ENCODE results near the gene CDH16.
A peak's percentile ranks its signal among the peaks of the same experiment; 100 is the strongest.

CDH16 gene

DNA sequence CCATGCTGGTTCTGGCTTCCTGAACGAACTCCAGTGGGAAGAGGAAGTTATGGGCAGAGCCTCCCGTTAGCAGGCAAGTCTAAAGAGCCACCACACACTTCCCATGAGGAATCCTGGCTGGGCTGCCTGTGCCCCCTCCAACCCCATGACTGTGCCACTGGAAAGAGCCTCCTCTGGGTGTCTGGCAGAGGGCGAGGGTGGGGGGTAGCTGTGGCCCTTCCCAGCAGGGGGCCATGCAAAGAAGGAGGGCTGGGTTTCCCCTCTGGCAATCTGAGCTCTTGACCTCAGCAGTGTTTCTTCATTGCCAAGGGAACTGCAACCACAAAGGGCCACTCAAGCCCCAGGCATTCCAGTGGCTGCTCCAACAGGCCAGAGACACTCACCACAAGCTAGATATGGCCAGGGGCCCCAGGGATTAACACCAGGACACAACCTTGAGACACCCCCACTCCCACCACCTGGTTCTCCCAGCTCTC is 8.3 kb upstream of the CDH16 start:
- peak; percentile 26 for DNase-seq (ENCODE audit: low read depth, low spot score)

DNA sequence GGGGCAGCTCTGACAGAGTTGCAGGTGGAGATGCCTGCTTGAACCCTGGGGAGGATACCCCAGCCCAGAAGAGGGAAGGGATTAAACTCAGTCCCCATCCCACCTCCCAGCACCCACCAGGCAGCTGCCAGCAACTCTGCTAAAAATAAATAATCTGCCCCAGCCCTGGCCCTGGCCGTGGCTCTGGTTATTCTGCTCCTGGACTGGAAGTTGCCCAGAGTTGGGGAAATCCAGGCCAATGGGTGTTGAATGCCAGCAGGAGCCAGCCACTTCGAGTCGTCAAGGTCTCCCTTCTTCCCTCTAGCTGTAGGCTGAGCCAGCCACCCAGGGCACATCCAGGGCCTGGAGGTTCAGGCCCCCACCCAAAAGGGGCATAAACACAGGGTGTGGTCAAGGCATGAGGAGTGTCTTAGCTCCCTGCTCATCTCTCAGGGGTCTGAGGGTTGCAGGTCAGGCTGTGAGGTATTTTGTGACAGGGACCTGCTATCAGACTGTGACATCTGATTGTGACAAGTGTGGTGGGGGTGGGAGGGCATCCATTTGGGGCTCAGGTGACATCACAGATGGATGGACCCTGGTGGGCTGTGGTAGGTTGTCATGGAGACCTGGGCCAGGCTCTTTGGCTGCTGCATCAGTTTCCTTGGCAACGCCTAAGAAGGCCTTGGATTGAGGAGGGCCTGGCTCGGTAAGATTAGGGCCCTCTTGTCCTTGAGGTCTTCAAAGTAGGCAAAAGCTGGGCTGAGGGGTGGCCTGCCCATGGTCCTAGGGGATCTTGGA is 7.7 kb upstream of the CDH16 start:
- no peak for DNase-seq (ENCODE audit: low read depth, low spot score)

DNA sequence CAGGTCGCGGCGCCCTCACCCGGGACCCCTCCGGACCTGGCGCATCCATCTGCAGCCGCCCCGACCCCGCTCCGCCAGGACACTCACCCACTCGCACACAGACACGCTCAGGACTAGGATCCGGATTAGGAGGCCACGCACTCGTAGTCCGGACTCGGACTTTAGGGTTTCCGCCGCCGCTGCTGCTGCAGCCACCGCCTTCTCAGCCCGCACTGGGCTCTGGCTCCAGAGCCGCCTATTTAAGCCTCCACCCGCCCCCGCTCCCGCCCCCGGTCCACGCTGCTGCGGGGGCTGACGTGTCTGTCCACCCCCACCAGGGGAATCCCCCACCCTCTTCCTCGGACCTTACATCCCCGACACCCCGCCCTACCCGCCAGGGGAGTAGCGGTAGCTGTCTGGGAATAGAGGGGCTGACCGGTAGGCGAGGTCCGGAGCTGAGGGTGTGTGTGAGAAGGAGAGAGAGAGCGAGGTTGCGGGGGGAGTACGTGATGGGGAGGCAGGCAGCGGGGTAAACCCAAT is 6.7 kb upstream of the CDH16 start, which contains the start of gene RRAD:
Gene RRAD (minus strand): TSS at position 214 of the 519 bp plus-strand sequence. CDS start 356 bp downstream, outside the sequence.
- DNase-seq (ENCODE audit: low read depth, low spot score) = no peak

DNA sequence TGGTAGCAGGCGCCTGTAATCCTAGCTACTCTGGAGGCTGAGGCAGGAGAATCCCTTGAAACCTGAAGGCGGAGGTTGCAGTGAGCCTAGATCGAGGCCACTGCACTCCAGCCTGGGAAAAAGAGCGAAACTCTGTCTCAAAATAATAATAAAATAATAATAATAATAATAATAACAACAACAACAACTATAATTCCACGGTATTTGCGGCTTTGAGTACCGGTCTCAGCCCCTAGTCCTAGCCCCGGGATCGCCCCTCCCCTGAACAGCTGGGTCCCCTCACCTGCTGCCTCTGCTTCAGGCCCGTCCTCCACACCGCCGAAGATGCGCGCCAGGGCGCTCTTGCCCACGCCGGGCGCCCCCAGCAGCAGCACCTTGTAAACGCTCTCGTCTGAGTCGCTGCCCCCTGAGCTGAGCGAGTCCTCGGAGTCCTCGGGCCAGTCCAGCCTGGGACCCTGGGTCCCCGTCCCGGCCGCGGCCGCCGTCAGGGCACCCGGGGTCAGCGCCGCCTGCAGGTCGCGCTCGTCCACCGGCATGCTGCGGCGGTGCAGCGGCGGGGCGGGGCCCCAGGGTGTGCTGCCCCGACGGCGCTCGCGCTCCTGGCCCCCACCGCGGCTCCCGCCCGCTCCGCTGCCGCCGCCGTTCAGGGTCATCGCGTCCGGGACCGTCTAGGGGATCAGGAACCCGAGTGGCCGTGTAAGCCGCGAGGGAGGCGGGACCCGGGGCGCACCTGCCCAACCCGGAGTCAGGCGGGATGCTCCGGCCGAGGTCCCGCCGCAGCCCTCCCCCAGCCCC is 6.0 kb upstream of the CDH16 start:
- DNase-seq (ENCODE audit: low read depth, low spot score) = no peak

DNA sequence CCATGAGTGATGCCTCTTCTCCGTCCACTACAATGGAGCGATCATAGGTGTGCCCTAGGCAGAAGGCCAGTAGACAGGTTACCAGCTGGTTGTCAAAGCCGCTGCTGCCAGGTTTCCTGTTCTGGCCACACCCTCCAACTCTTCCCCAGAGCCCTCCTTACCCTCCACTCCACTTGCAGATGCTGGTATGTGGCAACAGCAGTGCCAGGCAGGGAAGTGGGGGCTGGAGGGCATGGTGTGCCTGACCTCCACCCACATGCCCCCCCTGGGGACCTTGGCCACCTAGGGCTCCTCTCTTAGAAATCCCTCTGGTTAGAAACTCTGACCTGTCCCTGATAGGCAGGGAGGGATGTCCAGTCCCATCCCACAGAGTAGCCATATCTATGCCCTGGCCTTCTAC is 5.2 kb upstream of the CDH16 start:
- no peak for DNase-seq (ENCODE audit: low read depth, low spot score)

DNA sequence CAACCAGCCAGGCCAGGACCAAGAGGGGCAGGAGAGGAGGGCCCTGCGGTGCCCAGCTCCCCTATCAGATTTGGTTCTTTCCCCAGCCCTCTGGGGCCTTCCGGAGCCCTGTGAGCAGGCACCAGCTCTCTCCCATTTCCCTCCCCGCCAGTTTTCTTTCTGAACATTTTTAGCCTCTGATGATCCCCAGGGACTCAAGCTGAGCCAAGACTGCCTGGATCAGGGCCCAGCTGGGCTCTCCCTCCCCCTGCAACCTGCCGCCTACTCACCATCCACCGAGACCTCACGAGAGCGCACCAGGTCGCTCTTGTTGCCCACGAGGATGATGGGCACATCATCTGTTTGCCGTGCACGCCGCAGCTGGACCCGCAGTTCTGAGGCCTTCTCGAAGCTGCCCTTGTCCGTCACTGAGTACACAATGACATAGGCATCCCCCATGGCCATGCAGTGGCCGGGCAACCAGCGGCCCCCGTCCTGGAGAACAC is 4.6 kb upstream of the CDH16 start:
- no peak for DNase-seq (ENCODE audit: low read depth, low spot score)

DNA sequence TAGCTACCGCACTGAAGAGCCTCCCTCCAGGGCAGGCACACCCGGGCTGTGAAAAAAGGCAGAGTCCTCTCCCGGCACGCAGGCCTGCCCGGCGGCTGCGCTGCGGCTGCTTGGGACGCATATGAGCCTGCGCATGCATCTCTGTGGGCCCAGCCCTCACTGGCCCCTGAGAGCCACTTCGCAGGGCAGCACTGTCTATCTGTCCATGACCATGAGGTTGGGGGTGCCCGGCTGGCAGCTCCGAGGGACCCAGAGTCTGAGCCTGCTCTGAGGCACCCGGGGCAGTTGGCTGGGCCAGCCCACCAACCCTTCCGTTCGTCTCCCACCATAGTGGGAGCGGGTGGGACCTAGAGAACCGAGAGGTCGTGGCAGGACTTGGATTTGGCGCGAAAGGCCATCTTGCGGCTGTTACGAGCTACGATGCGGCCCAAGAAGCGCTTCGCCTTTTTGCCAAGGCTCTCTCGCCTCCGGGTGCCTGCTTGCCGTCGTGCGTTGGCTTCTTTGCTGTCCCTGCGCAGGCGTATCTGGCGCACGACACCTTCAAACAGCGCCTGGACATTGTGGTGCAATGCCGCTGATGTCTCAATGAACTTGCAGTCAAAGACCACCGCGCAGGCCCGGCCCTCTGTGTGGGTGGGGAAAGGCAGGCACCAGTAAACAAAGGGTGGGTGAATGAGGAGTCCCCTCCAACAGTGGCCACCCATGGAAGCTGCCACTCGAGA is 3.2 kb upstream of the CDH16 start:
- no peak for DNase-seq (ENCODE audit: low read depth, low spot score)

DNA sequence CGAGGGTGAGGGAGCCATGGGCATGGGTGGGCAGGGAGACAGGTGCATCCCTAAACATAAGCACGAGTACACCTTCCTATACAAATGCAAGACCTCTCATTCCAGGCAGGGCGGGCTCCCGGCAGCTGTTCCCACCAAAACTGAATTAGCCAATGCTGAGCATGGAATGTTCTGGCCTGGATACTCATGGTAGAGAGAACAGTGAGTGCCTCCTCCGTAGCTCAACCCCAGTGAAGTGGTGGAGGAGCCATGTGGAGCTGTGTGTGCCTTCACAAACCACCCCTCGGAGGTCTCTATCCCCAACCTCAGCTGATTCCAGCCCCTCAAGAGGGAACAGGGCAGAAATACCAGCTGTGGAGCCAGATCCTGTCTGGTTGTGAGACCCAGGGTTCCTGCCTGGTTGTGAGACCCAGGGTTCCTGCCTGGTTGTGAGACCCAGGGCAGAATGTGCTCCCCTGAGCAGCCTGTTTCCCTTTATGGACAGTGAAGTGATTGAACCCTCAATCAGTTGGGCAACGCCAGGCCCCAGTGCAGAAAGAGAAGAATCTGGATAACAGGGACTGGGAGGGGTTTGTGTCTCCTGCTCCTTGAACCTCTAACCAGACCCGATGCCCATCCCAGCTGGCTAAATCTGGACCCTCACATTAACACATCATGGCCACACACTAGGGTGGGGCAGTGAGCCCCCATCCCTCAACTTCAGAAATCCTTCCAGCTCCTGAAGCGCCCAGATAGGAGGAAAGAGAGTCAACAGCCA is 2.4 kb upstream of the CDH16 start:
- no peak for DNase-seq (ENCODE audit: low read depth, low spot score)

DNA sequence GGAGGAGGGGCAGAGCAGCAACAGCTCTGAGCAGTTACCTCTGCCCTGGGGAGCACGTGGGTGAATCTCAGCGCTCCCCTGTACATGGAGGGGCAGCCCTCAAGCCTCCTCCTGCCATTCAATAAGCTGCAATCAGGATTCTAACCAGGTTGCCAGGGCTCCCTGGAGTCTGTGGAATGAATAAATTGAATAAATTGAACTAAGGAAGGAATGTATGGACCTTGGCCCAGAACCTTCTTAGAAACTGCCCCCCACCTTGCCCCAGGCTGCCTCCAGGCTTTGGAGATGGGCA is 1.6 kb upstream of the CDH16 start:
- DNase-seq (ENCODE audit: low read depth, low spot score) = no peak

DNA sequence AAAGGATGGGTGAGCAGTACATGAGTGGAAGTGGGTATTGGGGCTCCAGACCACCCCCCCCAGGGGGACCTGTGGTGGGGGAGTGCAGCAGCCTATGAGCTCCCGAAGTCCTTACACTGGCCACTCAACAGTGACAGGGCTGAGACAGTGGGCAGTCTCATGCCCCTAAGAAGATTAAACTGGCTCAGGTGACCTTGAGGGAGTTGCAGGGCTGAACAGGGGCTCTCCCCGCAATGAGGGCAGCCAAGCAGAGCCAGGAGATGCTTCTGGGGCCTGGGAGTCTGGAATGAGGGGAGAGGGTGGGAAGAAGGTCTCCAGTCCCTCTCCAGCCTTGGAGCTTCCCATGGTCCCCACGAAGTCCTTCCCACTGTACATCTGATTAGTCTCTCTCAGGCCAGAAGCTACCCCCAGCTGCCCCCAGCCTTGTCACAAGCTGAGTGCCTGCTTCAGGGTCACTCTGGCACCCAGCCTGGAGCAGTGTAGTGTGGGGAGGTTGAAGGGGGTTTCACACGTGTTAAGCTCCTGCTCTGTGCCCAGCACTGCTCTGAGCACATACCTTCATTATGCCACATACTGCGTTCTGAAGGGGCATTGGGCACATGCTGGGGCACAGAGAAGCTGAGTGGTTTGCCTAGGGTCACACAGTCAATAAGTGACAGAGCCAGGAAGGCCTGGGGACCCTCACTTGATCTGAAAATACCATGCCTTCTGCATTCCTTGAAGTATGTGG is 1.0 kb upstream of the CDH16 start:
- no peak for DNase-seq (ENCODE audit: low read depth, low spot score)

DNA sequence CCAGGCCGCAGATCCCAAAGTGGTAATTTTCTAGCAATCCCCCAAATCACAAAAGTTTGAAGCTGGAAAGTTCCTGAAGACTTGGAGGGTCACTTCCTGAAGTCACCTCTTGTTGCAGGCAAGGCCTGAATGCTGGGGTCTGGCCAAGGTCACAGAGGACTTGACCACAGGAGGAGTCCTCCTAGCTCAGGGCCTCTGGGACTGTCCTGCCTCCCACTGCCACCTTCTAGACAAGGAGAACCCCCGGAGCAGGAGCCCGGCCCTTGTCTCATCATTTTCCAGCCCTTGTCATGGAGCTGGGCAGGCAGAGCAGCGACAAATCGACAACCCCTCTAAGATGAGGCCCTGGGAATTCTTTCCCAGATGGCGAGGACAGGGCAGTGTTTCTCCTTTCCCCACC is 330 bp downstream of the CDH16 start:
- DNase-seq (ENCODE audit: low read depth, low spot score) = no peak

DNA sequence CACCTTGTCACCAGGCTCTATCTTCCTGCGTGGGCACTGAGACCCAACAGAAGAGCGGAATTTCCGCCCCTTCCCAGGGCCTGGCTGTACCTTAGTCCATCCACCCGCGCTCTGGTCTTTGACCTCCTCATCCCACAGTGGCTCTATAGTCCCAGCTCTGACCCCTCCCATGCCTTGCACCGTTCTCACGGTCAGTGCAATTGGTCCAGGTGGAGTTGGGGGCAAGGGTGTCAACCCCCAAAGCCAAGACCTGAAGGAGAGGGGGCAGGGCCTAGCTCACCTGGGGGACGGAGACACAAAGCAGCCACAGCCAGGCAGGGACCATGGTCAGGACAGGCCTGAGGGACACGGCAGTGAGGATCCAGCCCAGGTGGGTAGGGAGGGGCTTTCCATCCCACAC is 944 bp downstream of the CDH16 start:
- no peak for DNase-seq (ENCODE audit: low read depth, low spot score)

DNA sequence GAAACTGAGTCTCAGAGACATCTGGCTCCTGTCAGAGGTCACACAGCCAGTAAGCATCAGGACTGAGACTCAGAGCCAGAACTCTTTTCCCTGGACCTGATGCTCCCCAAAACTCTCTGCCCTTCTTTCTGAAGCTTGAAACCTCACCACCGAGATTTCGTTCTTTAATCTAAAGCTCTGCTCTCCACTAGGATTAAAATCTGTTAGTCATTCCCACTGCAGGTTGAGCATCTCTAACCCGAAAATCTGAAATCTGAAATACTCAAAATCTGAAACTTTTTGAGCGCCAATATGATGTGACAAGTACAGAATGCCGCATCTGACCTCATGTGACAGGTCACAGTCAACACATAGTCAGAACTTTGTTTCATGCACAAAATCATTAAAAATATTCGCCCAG is 2.2 kb downstream of the CDH16 start:
- no peak for DNase-seq (ENCODE audit: low read depth, low spot score)

DNA sequence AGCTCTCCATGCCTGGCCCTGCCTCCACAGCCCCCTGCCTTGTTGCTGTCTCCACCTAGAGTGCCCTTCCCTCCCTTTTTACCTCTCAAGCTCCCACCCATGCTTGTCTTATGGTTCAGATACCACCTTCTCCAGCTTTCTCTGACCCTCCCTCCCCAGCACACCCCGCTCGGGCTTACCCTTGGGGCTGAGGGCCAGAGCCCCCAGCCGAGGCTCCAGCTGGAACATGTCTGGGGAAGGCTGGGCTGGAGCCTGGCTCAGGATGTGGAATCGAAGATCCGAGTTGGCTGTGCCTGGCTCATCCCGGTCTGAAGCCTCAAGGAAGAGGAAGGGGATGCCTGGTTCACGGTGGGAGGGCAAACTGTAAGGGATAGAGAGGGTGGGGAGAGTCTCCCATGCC is 3.6 kb downstream of the CDH16 start:
- no peak for DNase-seq (ENCODE audit: low read depth, low spot score)

DNA sequence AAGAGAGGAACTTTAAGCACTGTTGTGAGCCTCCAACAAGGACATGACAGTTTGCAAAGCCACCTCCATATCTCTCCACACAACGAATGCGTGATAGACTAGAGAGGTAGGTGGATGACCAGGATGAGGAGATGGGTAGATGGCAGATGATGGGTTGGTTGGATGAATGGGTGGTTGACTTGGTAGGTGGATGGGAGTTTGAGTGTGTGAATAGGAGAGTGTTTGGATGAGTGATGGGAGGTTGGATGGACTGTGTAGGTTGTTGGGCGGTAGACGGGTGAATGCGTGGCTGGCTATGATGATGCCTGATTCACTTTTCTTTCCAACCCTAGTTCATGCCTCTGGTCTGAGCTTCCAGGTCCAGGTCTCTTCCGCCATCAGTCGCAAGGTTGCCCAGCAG is 4.1 kb downstream of the CDH16 start:
- no peak for DNase-seq (ENCODE audit: low read depth, low spot score)

DNA sequence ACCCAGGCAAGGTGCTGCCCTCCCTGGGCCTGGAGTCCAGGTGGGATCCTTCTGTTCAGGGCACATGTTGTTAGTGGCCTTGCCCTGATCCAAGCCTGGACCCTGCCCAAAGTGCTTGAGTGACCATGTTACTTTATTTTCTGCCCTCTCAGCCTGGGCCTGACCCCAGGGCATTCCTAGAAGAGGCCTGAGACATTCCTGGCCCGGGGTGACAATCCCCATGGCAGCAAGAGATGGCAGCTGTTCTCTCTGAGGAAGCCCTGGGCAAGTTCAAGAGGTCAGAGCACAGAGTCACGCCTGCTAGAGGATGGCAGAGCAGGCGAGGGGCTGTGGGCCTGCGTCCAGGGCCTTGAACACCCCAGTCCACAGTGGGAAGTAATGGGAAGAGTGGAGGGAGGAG is 5.0 kb downstream of the CDH16 start:
- DNase-seq (ENCODE audit: low read depth, low spot score) = no peak

DNA sequence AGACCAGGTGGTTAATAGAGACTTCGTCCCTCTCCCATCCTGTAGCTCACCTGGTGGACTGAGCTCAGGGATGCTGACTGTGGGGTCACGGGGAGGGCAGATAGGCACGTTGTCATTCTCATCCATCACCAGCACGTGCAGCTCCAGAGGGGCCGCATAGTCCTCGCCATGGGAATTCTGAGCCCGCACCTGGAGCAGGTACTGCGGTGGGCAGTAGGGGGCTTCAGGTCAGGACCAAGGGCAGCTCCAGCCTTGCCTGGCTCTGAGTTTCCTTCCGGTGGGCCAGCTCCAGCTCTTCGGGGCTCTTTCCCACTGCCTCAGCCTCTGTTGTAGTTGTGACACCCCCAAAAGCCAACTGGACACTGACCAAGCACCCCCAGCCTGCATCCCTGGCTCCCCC is 5.6 kb downstream of the CDH16 start:
- no peak for DNase-seq (ENCODE audit: low read depth, low spot score)

DNA sequence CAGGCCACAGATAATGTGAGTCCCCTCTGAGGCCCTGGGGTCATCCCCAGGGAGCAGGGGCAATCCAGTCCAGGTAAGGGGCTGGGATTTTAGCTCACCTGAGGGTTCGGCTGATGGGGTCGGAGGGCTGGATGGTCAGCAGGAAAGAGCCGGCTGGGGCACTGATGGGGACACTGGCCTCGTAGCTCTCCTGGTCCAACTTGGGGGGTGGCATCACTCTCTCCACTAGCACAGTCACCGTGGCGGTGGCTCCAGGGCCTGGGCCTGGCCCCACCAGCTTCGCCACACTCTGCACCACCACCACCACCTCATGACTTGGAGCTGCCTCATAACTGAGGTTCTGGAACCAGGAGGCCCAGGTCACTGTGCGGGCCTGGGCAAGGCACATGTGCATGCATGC is 6.9 kb downstream of the CDH16 start:
- no peak for DNase-seq (ENCODE audit: low read depth, low spot score)

DNA sequence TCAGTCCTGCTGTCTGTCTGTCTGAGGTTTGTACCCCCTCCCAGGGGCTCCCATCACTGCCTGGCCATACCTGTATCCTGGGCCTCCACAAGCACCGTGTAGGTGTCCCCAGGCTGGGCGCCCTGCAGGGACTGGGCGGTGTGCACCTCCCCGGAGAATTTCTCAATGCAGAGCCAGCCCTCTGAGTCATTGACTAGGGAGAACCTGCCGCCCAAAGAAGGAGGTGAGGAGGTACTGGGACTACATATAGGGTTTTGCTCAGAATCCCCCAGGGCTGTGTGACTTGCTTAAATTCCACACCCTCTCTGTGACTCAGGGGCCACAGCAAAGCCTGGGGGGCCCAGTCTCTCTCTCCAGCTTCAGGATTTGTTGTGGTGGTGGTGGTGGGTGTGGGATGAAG is 7.6 kb downstream of the CDH16 start:
- no peak for DNase-seq (ENCODE audit: low read depth, low spot score)

DNA sequence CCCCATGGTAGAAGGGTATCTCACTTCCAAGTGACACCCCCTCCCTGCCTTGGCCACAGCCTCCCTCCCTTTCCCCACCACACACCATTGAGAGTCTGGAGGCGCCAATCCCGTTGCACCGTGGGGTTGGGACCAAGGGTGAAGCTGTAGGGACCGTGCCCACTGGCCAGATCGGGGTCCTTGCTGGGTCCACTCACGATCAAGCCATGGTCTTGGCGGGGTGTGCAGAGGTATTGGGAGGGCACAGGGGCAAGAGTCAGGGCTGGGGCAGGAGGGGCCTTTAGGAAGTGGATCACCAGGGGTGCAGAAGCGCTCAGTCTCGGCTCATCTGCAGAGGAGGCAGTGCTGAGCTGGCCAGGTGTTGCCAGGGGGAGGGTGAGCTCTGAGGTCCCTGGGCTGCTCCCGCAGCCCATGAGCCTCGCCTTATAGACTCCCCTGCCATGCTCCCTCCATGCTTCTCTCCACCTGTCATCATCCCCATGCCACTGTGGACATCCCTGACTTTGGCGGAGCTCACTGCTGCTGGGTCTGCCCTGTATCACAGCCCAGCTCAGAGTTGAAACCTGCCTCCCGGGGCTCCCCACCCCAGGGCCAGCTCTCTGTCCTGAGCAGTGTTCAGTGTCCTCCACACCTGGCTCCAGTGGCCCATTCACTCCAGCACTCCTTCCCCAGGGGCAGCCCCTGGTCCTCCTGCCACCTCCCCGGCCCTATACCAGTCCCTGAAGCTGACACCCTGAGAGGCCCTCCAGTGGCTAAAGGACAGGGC is 8.3 kb downstream of the CDH16 start:
- DNase-seq (ENCODE audit: low read depth, low spot score) = no peak
